RWPE1 (cell line): ENCODE data around the gene MAB21L4.

Experiments used
- CTCF ChIA-PET: fragments of 350-600 bp; sonication (Branson Sonifier 250); formaldehyde crosslinking; extraction: SDS; loops from one replicate; lab custom pipeline; 2021; lab: Yijun Ruan, JAX
- POLR2A ChIA-PET: fragments of 400-600 bp; formaldehyde crosslinking; extraction: SDS; loops from one replicate; lab custom pipeline; 2020; ENCODE audit warnings: antibody characterized with exemption; ENCODE audit not compliant: low non-redundant PET; lab: Yijun Ruan, JAX
- DNase-seq: peaks from one replicate; pipeline ENCODE4 v3.0.0; 2012; ENCODE audit warnings: low spot score
- H3K27ac ChIP-seq: fragments of 450-650 bp; 2 replicates; pipeline ENCODE4 v1.5.1; 2017
- CTCF ChIP-seq: fragments of 450-650 bp; conservative IDR thresholded peaks from 2 replicates; pipeline ENCODE4 v1.5.1; 2017; ENCODE audit warnings: low read depth, mild to moderate bottlenecking

MAB21L4 gene

GRCh38 chr2:240896871-240897692 is 1.1 kb upstream of the MAB21L4 start:
- ChIA-PET POLR2A (no interaction called here), CTCF (interaction anchor here (0.6 to 2.2 kb wide), 2 partner anchors 17 to 63 kb away, joined by 3 to 14 read pairs; no protein-coding TSS in a partner anchor)
- no peak for TF ChIP-seq CTCF
- H3K27ac ChIP-seq = no peak overlapping the region
- peak; percentile 49 for DNase-seq

GRCh38 chr2:240896394-240896793 is 438 bp upstream of the MAB21L4 start:
- DNase-seq = no peak
- TF ChIP-seq CTCF = no peak
- ChIA-PET POLR2A (no interaction called here), CTCF (interaction anchor here (0.6 to 2.2 kb wide), 2 partner anchors 17 to 63 kb away, joined by 3 to 14 read pairs; no protein-coding TSS in a partner anchor)
- H3K27ac ChIP-seq = no peak overlapping the region; the same call in 1 of the 2 replicates

GRCh38 chr2:240894836-240895558 is 959 bp downstream of the MAB21L4 start:
- DNase-seq = no peak
- no peak for TF ChIP-seq CTCF
- ChIA-PET POLR2A (no interaction called here), CTCF (no interaction called here)
- H3K27ac ChIP-seq = no peak overlapping the region

- H3K27ac ChIP-seq = no peak overlapping the region
- ChIA-PET POLR2A (no interaction called here), CTCF (interaction anchor here (0.6 kb wide), 1 partner anchor 96 kb away, joined by 3 read pairs; no protein-coding TSS in a partner anchor)
- DNase-seq = no peak
- TF ChIP-seq CTCF = no peak
These were observed 1.9 kb downstream of the MAB21L4 start for GRCh38 chr2:240894006-240894405.

- DNase-seq = peak; percentile 65
- ChIA-PET POLR2A (no interaction called here), CTCF (no interaction called here)
- no peak overlapping the region for H3K27ac ChIP-seq
- no peak for TF ChIP-seq CTCF
These were observed 2.6 kb downstream of the MAB21L4 start for GRCh38 chr2:240893363-240893844.

- no peak for TF ChIP-seq CTCF
- ChIA-PET CTCF (no interaction called here), POLR2A (no interaction called here)
- DNase-seq = no peak
- H3K27ac ChIP-seq = no peak overlapping the region
These were observed 3.0 kb downstream of the MAB21L4 start for GRCh38 chr2:240892925-240893324.
